ENCODE results near the gene SCNN1A. TPM values are rescaled to one million over a fixed set of nuclear protein-coding genes. Genes with fewer than 3 reads are reported as not detected.

SCNN1A gene
- total and polyA plus RNA-seq, 2 of the 4 experiments (the other 2 are of a cell fraction) = 0.41 TPM; not detected in 1

DNA sequence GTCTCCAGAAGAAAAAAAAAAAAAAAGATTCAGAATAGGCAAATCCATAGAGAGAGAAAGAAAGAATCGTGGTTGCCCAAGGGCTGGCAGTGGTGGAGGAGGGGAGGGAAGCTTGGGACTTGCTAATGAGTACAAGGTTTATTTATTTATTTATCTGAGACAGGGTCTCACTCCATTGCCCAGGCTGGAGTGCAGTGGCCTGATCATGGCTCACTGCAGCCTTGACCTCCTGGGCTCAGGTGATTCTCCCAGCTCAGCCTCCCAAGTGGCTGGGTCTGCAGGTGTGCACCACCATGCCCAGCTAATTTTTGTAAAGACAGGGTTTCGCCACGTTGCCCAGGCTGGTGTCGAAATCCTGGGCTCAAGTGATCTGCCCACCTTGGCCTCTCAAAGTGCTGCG, 23.7 kb downstream of the SCNN1A start:
- dilution Hi-C loops (cut with HindIII; ENCODE audit: low sequenced_read_pairs, unreplicated experiment) (no loop called here), intact Hi-C loops (cut with micrococcal nuclease) (no loop called here), in situ Hi-C loops (cut with MboI; ENCODE audit: low sequenced_read_pairs) (no loop called here)
- WGBS, 2 experiments (ENCODE audit: extremely low coverage in 2 of 2, insufficient read length in 1 of 2) = 100% methylated on average over 2 of the region's 5 CpGs; no CpG with 5 or more reads in 1 of the 2 experiments
- no peak overlapping the region for H3K23ac ChIP-seq (ENCODE audit: low read depth, low read length)
- no peak overlapping the region for H3K14ac ChIP-seq (replicated peaks; ENCODE audit: low read depth, low read length)
- ATAC-seq (ENCODE audit: low read depth) (no peak), DNase-seq (no peak)
- no peaks in the 10 kb centered on the region for H4K20me1 ChIP-seq (ENCODE audit: insufficient read depth, low read length)
- no peak overlapping the region for H2AFZ ChIP-seq (replicated peaks; ENCODE audit: low read length, poor library complexity)
- no peak overlapping the region for H3K56ac ChIP-seq (ENCODE audit: extremely low read depth, insufficient read depth, low read length)
- H4K91ac ChIP-seq (ENCODE audit: insufficient read depth, low read depth, low read length) = no peak overlapping the region
- BruUV-seq (replicated peaks) = no TSS peak
- H3K27me3 ChIP-seq (ENCODE audit: control insufficient read depth, insufficient read depth, low read length) = peaks cover 6% of the 10 kb centered on the region
- no peaks in the 10 kb centered on the region for H3K79me1 ChIP-seq (ENCODE audit: low read depth in 1 of 2, low read length in 2 of 2)
- POLR2A ChIA-PET (ENCODE audit: unreplicated experiment) = no interaction called here
- H2BK20ac ChIP-seq (ENCODE audit: low read depth, low read length) = no peak overlapping the region
- H2BK120ac ChIP-seq (ENCODE audit: low read depth, low read length) = no peak overlapping the region
- no peak overlapping the region for H3K27ac ChIP-seq (ENCODE audit: insufficient read depth, low read length)
- peaks cover 5% of the 10 kb centered on the region; the same call in 1 of the 2 replicates for H3K9me1 ChIP-seq (ENCODE audit: insufficient read depth, low read length)
- no peak overlapping the region for H4K8ac ChIP-seq (ENCODE audit: low read depth in 2 of 2, low read length in 2 of 2)
- H4K5ac ChIP-seq (ENCODE audit: low read depth, low read length) = no peak overlapping the region
- peaks cover 8% of the 10 kb centered on the region for H3K4me1 ChIP-seq (ENCODE audit: control insufficient read depth, insufficient read depth, low read length)
- H3K4me3 ChIP-seq (ENCODE audit: insufficient read depth, low read depth, low read length) = no peak overlapping the region
- H3K18ac ChIP-seq (ENCODE audit: low read depth, low read length) = no peak overlapping the region
- H2AK9ac ChIP-seq (replicated peaks; ENCODE audit: low read depth, low read length, poor library complexity) = no peak overlapping the region
- no peak overlapping the region for H3K9ac ChIP-seq (ENCODE audit: low read depth, low read length)
- H3K4ac ChIP-seq (ENCODE audit: low read depth, low read length) = no peak overlapping the region
- H2AK5ac ChIP-seq (ENCODE audit: low read depth, low read length) = no peak overlapping the region
- H3K9me3 ChIP-seq (ENCODE audit: control insufficient read depth, insufficient read depth, low read length) = no peaks in the 10 kb centered on the region
- no peak overlapping the region for H2BK15ac ChIP-seq (ENCODE audit: low read depth, low read length)
- no peak overlapping the region for H3K4me2 ChIP-seq (ENCODE audit: low read depth, low read length)
- TF ChIP-seq, protein P1, sequence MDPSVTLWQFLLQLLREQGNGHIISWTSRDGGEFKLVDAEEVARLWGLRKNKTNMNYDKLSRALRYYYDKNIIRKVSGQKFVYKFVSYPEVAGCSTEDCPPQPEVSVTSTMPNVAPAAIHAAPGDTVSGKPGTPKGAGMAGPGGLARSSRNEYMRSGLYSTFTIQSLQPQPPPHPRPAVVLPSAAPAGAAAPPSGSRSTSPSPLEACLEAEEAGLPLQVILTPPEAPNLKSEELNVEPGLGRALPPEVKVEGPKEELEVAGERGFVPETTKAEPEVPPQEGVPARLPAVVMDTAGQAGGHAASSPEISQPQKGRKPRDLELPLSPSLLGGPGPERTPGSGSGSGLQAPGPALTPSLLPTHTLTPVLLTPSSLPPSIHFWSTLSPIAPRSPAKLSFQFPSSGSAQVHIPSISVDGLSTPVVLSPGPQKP (IDR thresholded peaks at IDR 0.05; ENCODE audit: borderline replicate concordance, low read depth, low read length) = no peak
- TF ChIP-seq BHLHE40 (IDR thresholded peaks at IDR 0.05; ENCODE audit: low read depth, low read length) = no peak
- TF ChIP-seq CEBPB (IDR thresholded peaks at IDR 0.05; ENCODE audit: low read depth, low read length) = no peak
- TF ChIP-seq MAZ (IDR thresholded peaks at IDR 0.05; ENCODE audit: borderline replicate concordance, low read depth, low read length) = no peak
- no peak for TF ChIP-seq RCOR1 (IDR thresholded peaks at IDR 0.05; ENCODE audit: insufficient replicate concordance, low read length)
- TF ChIP-seq RFX5 (IDR thresholded peaks at IDR 0.05; ENCODE audit: low read depth, low read length) = no peak
- no peak for TF ChIP-seq FOS (IDR thresholded peaks at IDR 0.05; ENCODE audit: low read depth, low read length)
- TF ChIP-seq, protein P2, sequence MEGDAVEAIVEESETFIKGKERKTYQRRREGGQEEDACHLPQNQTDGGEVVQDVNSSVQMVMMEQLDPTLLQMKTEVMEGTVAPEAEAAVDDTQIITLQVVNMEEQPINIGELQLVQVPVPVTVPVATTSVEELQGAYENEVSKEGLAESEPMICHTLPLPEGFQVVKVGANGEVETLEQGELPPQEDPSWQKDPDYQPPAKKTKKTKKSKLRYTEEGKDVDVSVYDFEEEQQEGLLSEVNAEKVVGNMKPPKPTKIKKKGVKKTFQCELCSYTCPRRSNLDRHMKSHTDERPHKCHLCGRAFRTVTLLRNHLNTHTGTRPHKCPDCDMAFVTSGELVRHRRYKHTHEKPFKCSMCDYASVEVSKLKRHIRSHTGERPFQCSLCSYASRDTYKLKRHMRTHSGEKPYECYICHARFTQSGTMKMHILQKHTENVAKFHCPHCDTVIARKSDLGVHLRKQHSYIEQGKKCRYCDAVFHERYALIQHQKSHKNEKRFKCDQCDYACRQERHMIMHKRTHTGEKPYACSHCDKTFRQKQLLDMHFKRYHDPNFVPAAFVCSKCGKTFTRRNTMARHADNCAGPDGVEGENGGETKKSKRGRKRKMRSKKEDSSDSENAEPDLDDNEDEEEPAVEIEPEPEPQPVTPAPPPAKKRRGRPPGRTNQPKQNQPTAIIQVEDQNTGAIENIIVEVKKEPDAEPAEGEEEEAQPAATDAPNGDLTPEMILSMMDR (conservative IDR thresholded peaks at IDR 0.05; ENCODE audit: low read depth, low read length) = no peak
- no peak for TF ChIP-seq RAD21 (IDR thresholded peaks at IDR 0.05; ENCODE audit: low read length)
- TF ChIP-seq SMC3 (IDR thresholded peaks at IDR 0.05; ENCODE audit: low read depth, low read length) = no peak
- no peak for TF ChIP-seq POLR2A (IDR thresholded peaks at IDR 0.05; ENCODE audit: low read depth, low read length)
- no peak for TF ChIP-seq MXI1 (IDR thresholded peaks at IDR 0.05; ENCODE audit: borderline replicate concordance, low read depth, low read length)
- no peak for TF ChIP-seq MAFK (IDR thresholded peaks at IDR 0.05; ENCODE audit: low read depth, low read length)
- CTCF ChIA-PET = interaction anchor here (1.1 kb wide), 1 partner anchor 12 kb away, joined by 4 read pairs; no protein-coding TSS in a partner anchor
- no peak overlapping the region for H2BK5ac ChIP-seq (ENCODE audit: low read depth, low read length, poor library complexity, severe bottlenecking)
- H3K36me3 ChIP-seq (ENCODE audit: control insufficient read depth, insufficient read depth, low read length) = no peaks in the 10 kb centered on the region

Data from IMR-90 (cell line).